GM19193 (cell line): ENCODE data around the gene KIAA1614.

Source experiments
- POLR2A ChIP-seq: IDR thresholded peaks from 4 replicates; pipeline ENCODE4 v1.6.1; 2011; ENCODE audit not compliant: insufficient read depth, insufficient read length; ENCODE audit errors: extremely low read depth

Gene KIAA1614

GRCh38 chr1:180962178-180962577, 49.5 kb downstream of the KIAA1614 start:
- TF ChIP-seq POLR2A = no peak

GRCh38 chr1:180964056-180964455, 51.4 kb downstream of the KIAA1614 start:
- no peak for TF ChIP-seq POLR2A

- no peak for TF ChIP-seq POLR2A
These were observed 51.9 kb downstream of the KIAA1614 start for GRCh38 chr1:180964595-180964994.

GRCh38 chr1:180966312-180966711, 53.6 kb downstream of the KIAA1614 start:
- TF ChIP-seq POLR2A = no peak

- TF ChIP-seq POLR2A = no peak
These were observed 54.2 kb downstream of the KIAA1614 start for GRCh38 chr1:180966744-180967536.

GRCh38 chr1:180967558-180967957, 54.9 kb downstream of the KIAA1614 start:
- TF ChIP-seq POLR2A = no peak

GRCh38 chr1:180969434-180969833, 56.7 kb downstream of the KIAA1614 start:
- no peak for TF ChIP-seq POLR2A

GRCh38 chr1:180970333-180971079, 57.8 kb downstream of the KIAA1614 start:
- no peak for TF ChIP-seq POLR2A

- TF ChIP-seq POLR2A = no peak
These were observed 58.7 kb downstream of the KIAA1614 start for GRCh38 chr1:180971273-180971997.

GRCh38 chr1:180973369-180973768, 60.7 kb downstream of the KIAA1614 start:
- no peak for TF ChIP-seq POLR2A

GRCh38 chr1:180974236-180974635, 61.5 kb downstream of the KIAA1614 start:
- TF ChIP-seq POLR2A = no peak

GRCh38 chr1:180975551-180975950, 62.9 kb downstream of the KIAA1614 start:
- TF ChIP-seq POLR2A = no peak

- no peak for TF ChIP-seq POLR2A
These were observed 63.5 kb downstream of the KIAA1614 start for GRCh38 chr1:180976191-180976590.

GRCh38 chr1:180976732-180977357, 64.1 kb downstream of the KIAA1614 start:
- TF ChIP-seq POLR2A = no peak
